Non-pigmented ciliary epithelial cell (primary cell): Measurements from ENCODE around the gene CEACAM5.

ENCODE experiments used
- DNase-seq: peaks from one replicate; pipeline ENCODE4 v3.0.0-alpha.2; 2010; ENCODE audit warnings: low read depth

CEACAM5 gene

GRCh38 chr19:41708481-41708880 is at the start of gene CEACAM5:
Gene CEACAM5 (plus strand): TSS chr19:41708626. CDS start chr19:41708732, 106 bp downstream.
- no peak for DNase-seq

- DNase-seq, result no peak
Observed at GRCh38 chr19:41666075-41666474, 42.4 kb upstream of the CEACAM5 start.

- no peak for DNase-seq
Observed at GRCh38 chr19:41668315-41668714, 40.1 kb upstream of the CEACAM5 start.

GRCh38 chr19:41670755-41671154 is 37.7 kb upstream of the CEACAM5 start:
- DNase-seq, result no peak

GRCh38 chr19:41671486-41671885 is 36.9 kb upstream of the CEACAM5 start:
- DNase-seq, result no peak

GRCh38 chr19:41682437-41682836 is 26.0 kb upstream of the CEACAM5 start:
- DNase-seq, result no peak

GRCh38 chr19:41687419-41687818 is 21.0 kb upstream of the CEACAM5 start:
- no peak for DNase-seq

- no peak for DNase-seq
Observed at GRCh38 chr19:41688098-41688497, 20.3 kb upstream of the CEACAM5 start, which contains the start of gene CEACAM7. Gene CEACAM7 (minus strand): TSS chr19:41688270. CDS start chr19:41688165, 105 bp downstream.

GRCh38 chr19:41688687-41689086 is 19.7 kb upstream of the CEACAM5 start:
- no peak for DNase-seq

GRCh38 chr19:41689993-41690800 is 18.2 kb upstream of the CEACAM5 start:
- no peak for DNase-seq

- DNase-seq, result no peak
Observed at GRCh38 chr19:41690801-41691065, 17.7 kb upstream of the CEACAM5 start.

GRCh38 chr19:41691268-41691970 is 17.0 kb upstream of the CEACAM5 start:
- no peak for DNase-seq

GRCh38 chr19:41694196-41694595 is 14.2 kb upstream of the CEACAM5 start:
- DNase-seq, result no peak

GRCh38 chr19:41694831-41695635 is 13.4 kb upstream of the CEACAM5 start:
- DNase-seq, result no peak

- DNase-seq, result no peak
Observed at GRCh38 chr19:41695745-41696144, 12.7 kb upstream of the CEACAM5 start.

GRCh38 chr19:41696402-41697197 is 11.8 kb upstream of the CEACAM5 start:
- no peak for DNase-seq

GRCh38 chr19:41697198-41697855 is 11.1 kb upstream of the CEACAM5 start:
- no peak for DNase-seq

GRCh38 chr19:41698746-41699230 is 9.6 kb upstream of the CEACAM5 start:
- DNase-seq, result no peak

GRCh38 chr19:41699231-41699967 is 9.0 kb upstream of the CEACAM5 start:
- DNase-seq, result no peak

- DNase-seq, result no peak
Observed at GRCh38 chr19:41699968-41700323, 8.5 kb upstream of the CEACAM5 start.
